Upper lobe of left lung (tissue), 6 donors: ENCODE data around the gene TOB1. TPM values are rescaled to one million over a fixed set of nuclear protein-coding genes. Genes with fewer than 3 reads are reported as not detected.

Experiments used
- ATAC-seq, 2 donors: fragments of 200-7000 bp; cut with Tn5 transposase; one replicate each; pipeline ENCODE4 v1.9.1; 2022; ENCODE audit warnings: mild to moderate bottlenecking in 2 of 2, moderate library complexity in 2 of 2; ENCODE audit not compliant: low FRiP score in 2 of 2
- DNase-seq, 2 donors: peaks; one replicate each; pipeline ENCODE4 v3.0.0-alpha.2; 2019 to 2020
- H3K27ac ChIP-seq, 4 donors: fragments of 200-600 bp; sonication (generic); one replicate each; pipeline ENCODE4 v1.5.1; 2016 to 2019
- H3K27me3 ChIP-seq, 4 donors: fragments of 200-600 bp; sonication (generic); one replicate each; pipeline ENCODE4 v1.5.1; 2017 to 2019
- H3K36me3 ChIP-seq, 4 donors: fragments of 200-600 bp; sonication (generic); one replicate each; pipeline ENCODE4 v1.5.1; 2016 to 2019
- H3K4me1 ChIP-seq, 4 donors: fragments of 200-600 bp; sonication (generic); one replicate each; pipeline ENCODE4 v1.5.1; 2018 to 2019
- H3K4me3 ChIP-seq, 4 donors: fragments of 200-600 bp; sonication (generic); one replicate each; pipeline ENCODE4 v1.5.1; 2017 to 2019; ENCODE audit warnings: mild to moderate bottlenecking in 2 of 4, moderate library complexity in 1 of 4
- H3K9me3 ChIP-seq, 4 donors: fragments of 200-600 bp; sonication (generic); one replicate each; pipeline ENCODE4 v1.5.1; 2018 to 2019
- CTCF ChIP-seq, 6 experiments: fragments of 450-650 bp in 4 of 6; fragments of 200-600 bp in 2 of 6; sonication (generic) in 2 of 6; IDR thresholded peaks; one replicate each; pipeline ENCODE4 v1.5.1; 2016 to 2019; ENCODE audit warnings: antibody characterized with exemption in 6 of 6
- EP300 ChIP-seq, 4 donors: sonication (generic); formaldehyde crosslinking; IDR thresholded peaks; one replicate each; pipeline ENCODE4 v1.5.1; 2017; ENCODE audit warnings: antibody characterized with exemption in 4 of 4, control low read depth in 2 of 4
- POLR2A ChIP-seq, 4 donors: fragments of 450-650 bp; IDR thresholded peaks; one replicate each; pipeline ENCODE4 v1.5.1; 2016 to 2017; ENCODE audit warnings: antibody characterized with exemption in 4 of 4, mild to moderate bottlenecking in 2 of 4
- POLR2AphosphoS5 ChIP-seq, 2 donors: sonication (generic); formaldehyde crosslinking; IDR thresholded peaks; one replicate each; pipeline ENCODE4 v1.5.1; 2017; ENCODE audit warnings: antibody characterized with exemption in 2 of 2
- WGBS, 2 donors: methylation state at CpG; one replicate each; pipeline ENCODE4 v1.1.5; 2017 to 2018; 5-methylcytosine and 5-hydroxymethylcytosine counted together
- total RNA-seq, 6 donors: library from RNA; depleted of rRNA in 4 of 6; stranded (reverse); fragments of >200 nt in 4 of 6; gene quantifications; one replicate each; pipeline versions ENCODE4 v1.1.0 to v1.2.1, GENCODE V29; 2016 to 2021
- donor health status: DM: no; HTN: no; CAD: no; lungs with moderate emphysema.
- donor health status: DM: no; HTN: yes; CAD: no; lungs with severe emphysema.

The TOB1 gene
- total RNA-seq, 6 donors from 2014 or later: 16.0 to 98.5 (median 53.5) TPM

GRCh38 chr17:50906443-50906842 lies 40.3 kb upstream of the TOB1 start:
- H3K9me3 ChIP-seq: no peaks in the 10 kb centered on the region
- TF ChIP-seq CTCF (IDR thresholded peaks at IDR 0.05) (no peak), POLR2A (IDR thresholded peaks at IDR 0.05) (no peak), EP300 (IDR thresholded peaks at IDR 0.05) (no peak), POLR2AphosphoS5 (IDR thresholded peaks at IDR 0.05) (no peak)
- H3K4me1 ChIP-seq: peaks cover 0 to 38% (median 29%) of the 10 kb centered on the region in 4 donors
- peak overlapping the region in 1 of 4 donors; percentile 90 for H3K27ac ChIP-seq
- H3K36me3 ChIP-seq: no peaks in the 10 kb centered on the region
- no peak for DNase-seq
- H3K4me3 ChIP-seq: no peak overlapping the region
- ATAC-seq: no peak
- H3K27me3 ChIP-seq: no peaks in the 10 kb centered on the region
- 97 to 100% methylated on average over 4 of the region's 4 CpGs for WGBS, 2 donors

- Histone ChIP-seq H3K27me3 (no peaks in the 10 kb centered on the region), H3K4me1 (peaks cover 0 to 38% (median 29%) of the 10 kb centered on the region in 4 donors), H3K4me3 (no peak overlapping the region), H3K9me3 (no peaks in the 10 kb centered on the region), H3K27ac (peak overlapping the region; percentile 78 to 90 (median 85)), H3K36me3 (no peaks in the 10 kb centered on the region)
- TF ChIP-seq POLR2A (IDR thresholded peaks at IDR 0.05): no peak
- TF ChIP-seq EP300 (IDR thresholded peaks at IDR 0.05): no peak
- no peak for TF ChIP-seq POLR2AphosphoS5 (IDR thresholded peaks at IDR 0.05)
- TF ChIP-seq CTCF (IDR thresholded peaks at IDR 0.05): no peak
- DNase-seq: peak in 1 of 2 donors; percentile 46
- WGBS, 2 donors: 60 to 63% methylated on average over 1 of the region's 1 CpG
- ATAC-seq: no peak
These were observed 39.3 kb upstream of the TOB1 start for GRCh38 chr17:50905460-50905803.

- Histone ChIP-seq H3K36me3 (no peaks in the 10 kb centered on the region), H3K4me1 (peaks cover 0 to 32% (median 28%) of the 10 kb centered on the region in 4 donors), H3K9me3 (no peaks in the 10 kb centered on the region), H3K27ac (peak overlapping the region; percentile 78 to 90 (median 85)), H3K4me3 (no peak overlapping the region), H3K27me3 (no peaks in the 10 kb centered on the region)
- DNase-seq (peak; percentile 67 to 82), ATAC-seq (peak; percentile 46 to 73)
- WGBS, 2 donors: 41 to 75% methylated on average over 4 to 8 of the region's 16 CpGs
- TF ChIP-seq POLR2A (IDR thresholded peaks at IDR 0.05): peak in 1 of 4 donors; percentile 12
- TF ChIP-seq EP300 (IDR thresholded peaks at IDR 0.05): no peak
These were observed 38.6 kb upstream of the TOB1 start for GRCh38 chr17:50904518-50905459.

- no peaks in the 10 kb centered on the region for H3K27me3 ChIP-seq
- TF ChIP-seq POLR2A (IDR thresholded peaks at IDR 0.05) (peak in 1 of 4 donors; percentile 36), EP300 (IDR thresholded peaks at IDR 0.05) (no peak), CTCF (IDR thresholded peaks at IDR 0.05) (no peak), POLR2AphosphoS5 (IDR thresholded peaks at IDR 0.05) (no peak)
- H3K9me3 ChIP-seq: no peaks in the 10 kb centered on the region
- H3K4me1 ChIP-seq: peaks cover 0 to 24% (median 19%) of the 10 kb centered on the region in 4 donors
- 73 to 74% methylated on average over 10 of the region's 10 CpGs for WGBS, 2 donors
- ATAC-seq: peak; percentile 6 to 56
- no peak overlapping the region for H3K4me3 ChIP-seq
- H3K27ac ChIP-seq: peak overlapping the region; percentile 78 to 90 (median 85)
- no peak for DNase-seq
- no peaks in the 10 kb centered on the region for H3K36me3 ChIP-seq
These were observed 37.7 kb upstream of the TOB1 start for GRCh38 chr17:50903604-50904517.
